ENCODE data around the gene KCNMA1.

KCNMA1 gene

GRCh38 chr10:77474939-77475338 lies 162.7 kb downstream of the KCNMA1 start:
- no peaks in the 10 kb centered on the region for H3K36me3 ChIP-seq (ENCODE audit: control insufficient read depth, insufficient read depth, low read length)
- no peaks in the 10 kb centered on the region for H3K27me3 ChIP-seq (ENCODE audit: control insufficient read depth, insufficient read depth, low read length)
- H3K9me3 ChIP-seq (ENCODE audit: control insufficient read depth, insufficient read depth, low read length), result no peaks in the 10 kb centered on the region
- no peak overlapping the region for H3K27ac ChIP-seq (ENCODE audit: low read length)
- DNase-seq (ENCODE audit: low read depth, low spot score), result no peak
- H3K4me1 ChIP-seq (ENCODE audit: control insufficient read depth, insufficient read depth, low read length), result no peaks in the 10 kb centered on the region
- no peak overlapping the region for H3K4me3 ChIP-seq (ENCODE audit: low read length)
- WGBS (ENCODE audit: insufficient coverage, insufficient read length), result no CpG with 5 or more reads among the region's 5 CpGs

DNA sequence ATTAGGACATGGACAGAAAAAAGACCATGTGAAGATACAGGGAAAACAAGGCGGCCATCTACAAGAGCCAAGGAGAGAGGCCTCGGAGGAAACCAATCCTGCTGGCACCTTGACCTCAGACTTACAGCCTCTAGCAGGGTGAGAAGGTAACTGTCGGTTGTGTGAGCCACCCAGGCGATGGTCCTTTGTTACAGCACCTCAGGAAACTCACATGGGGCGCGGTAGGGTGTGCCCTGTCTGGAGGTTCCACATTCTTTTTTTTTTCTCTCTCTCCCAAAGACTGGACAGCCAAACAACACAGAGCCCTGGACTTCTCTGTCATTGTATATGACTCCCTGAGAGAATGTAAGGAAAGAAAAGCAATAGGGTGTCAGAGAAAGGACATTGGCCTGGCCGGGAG lies 163.2 kb downstream of the KCNMA1 start:
- H3K27ac ChIP-seq (ENCODE audit: low read length), result no peak overlapping the region
- no peaks in the 10 kb centered on the region for H3K27me3 ChIP-seq (ENCODE audit: control insufficient read depth, insufficient read depth, low read length)
- H3K36me3 ChIP-seq (ENCODE audit: control insufficient read depth, insufficient read depth, low read length), result no peaks in the 10 kb centered on the region
- H3K4me3 ChIP-seq (ENCODE audit: low read length), result no peak overlapping the region
- no peak for DNase-seq (ENCODE audit: low read depth, low spot score)
- H3K4me1 ChIP-seq (ENCODE audit: control insufficient read depth, insufficient read depth, low read length), result no peaks in the 10 kb centered on the region
- WGBS (ENCODE audit: insufficient coverage, insufficient read length), result no CpG with 5 or more reads among the region's 7 CpGs
- H3K9me3 ChIP-seq (ENCODE audit: control insufficient read depth, insufficient read depth, low read length), result no peaks in the 10 kb centered on the region

DNA sequence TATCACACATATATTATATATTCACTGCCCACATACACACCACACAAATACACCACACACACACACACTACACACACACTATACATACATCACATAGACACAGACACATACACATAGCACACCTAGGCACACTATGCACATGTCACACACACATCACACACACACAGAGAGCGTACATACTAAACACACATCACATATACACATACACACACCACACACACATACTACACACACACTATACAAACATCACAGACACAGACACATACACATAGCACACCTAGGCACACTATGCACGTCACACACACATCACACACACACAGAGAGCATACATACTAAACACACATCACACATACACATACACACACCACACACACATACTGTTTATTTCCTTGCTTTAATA lies 165.5 kb downstream of the KCNMA1 start:
- Histone ChIP-seq H3K36me3 (ENCODE audit: control insufficient read depth, insufficient read depth, low read length) (no peaks in the 10 kb centered on the region), H3K9me3 (ENCODE audit: control insufficient read depth, insufficient read depth, low read length) (no peaks in the 10 kb centered on the region), H3K27me3 (ENCODE audit: control insufficient read depth, insufficient read depth, low read length) (no peaks in the 10 kb centered on the region), H3K4me3 (ENCODE audit: low read length) (no peak overlapping the region), H3K4me1 (ENCODE audit: control insufficient read depth, insufficient read depth, low read length) (no peaks in the 10 kb centered on the region), H3K27ac (ENCODE audit: low read length) (no peak overlapping the region)
- DNase-seq (ENCODE audit: low read depth, low spot score), result no peak
- 100% methylated on average over 1 of the region's 2 CpGs for WGBS (ENCODE audit: insufficient coverage, insufficient read length)

GRCh38 chr10:77471069-77471536 lies 166.5 kb downstream of the KCNMA1 start:
- Histone ChIP-seq H3K4me3 (ENCODE audit: low read length) (no peak overlapping the region), H3K36me3 (ENCODE audit: control insufficient read depth, insufficient read depth, low read length) (no peaks in the 10 kb centered on the region), H3K4me1 (ENCODE audit: control insufficient read depth, insufficient read depth, low read length) (no peaks in the 10 kb centered on the region), H3K9me3 (ENCODE audit: control insufficient read depth, insufficient read depth, low read length) (no peaks in the 10 kb centered on the region), H3K27me3 (ENCODE audit: control insufficient read depth, insufficient read depth, low read length) (no peaks in the 10 kb centered on the region), H3K27ac (ENCODE audit: low read length) (no peak overlapping the region)
- WGBS (ENCODE audit: insufficient coverage, insufficient read length), result 100% methylated on average over 2 of the region's 2 CpGs
- no peak for DNase-seq (ENCODE audit: low read depth, low spot score)

DNA sequence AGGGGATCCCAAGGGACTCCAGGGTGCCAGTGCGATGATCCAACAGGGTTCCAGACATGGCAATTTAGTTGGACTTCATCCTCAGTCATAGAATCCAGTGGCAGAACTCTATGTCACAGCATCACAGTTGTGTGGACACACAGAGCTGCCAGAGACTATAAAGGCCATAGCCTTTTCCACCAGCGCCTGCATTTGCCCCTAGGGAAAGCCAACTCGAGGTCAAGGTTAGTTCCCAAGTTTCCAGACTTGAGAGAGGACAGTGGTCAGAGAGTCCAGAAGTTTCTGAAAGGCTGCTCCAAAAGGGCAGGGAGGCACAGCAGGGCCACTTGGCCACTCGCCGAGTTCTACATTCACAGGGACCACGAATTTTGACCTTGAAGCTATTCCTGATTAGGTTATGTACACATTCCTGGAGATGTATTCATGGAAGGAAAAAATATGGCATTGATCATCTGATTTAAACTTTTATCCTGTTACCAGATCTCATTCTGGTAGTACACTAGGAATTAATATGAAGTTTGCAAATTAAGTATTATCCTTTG lies 170.1 kb downstream of the KCNMA1 start:
- Histone ChIP-seq H3K27ac (ENCODE audit: low read length) (no peak overlapping the region), H3K27me3 (ENCODE audit: control insufficient read depth, insufficient read depth, low read length) (no peaks in the 10 kb centered on the region), H3K4me1 (ENCODE audit: control insufficient read depth, insufficient read depth, low read length) (no peaks in the 10 kb centered on the region), H3K4me3 (ENCODE audit: low read length) (no peak overlapping the region), H3K36me3 (ENCODE audit: control insufficient read depth, insufficient read depth, low read length) (no peaks in the 10 kb centered on the region), H3K9me3 (ENCODE audit: control insufficient read depth, insufficient read depth, low read length) (no peaks in the 10 kb centered on the region)
- no peak for DNase-seq (ENCODE audit: low read depth, low spot score)
- no CpG with 5 or more reads among the region's 6 CpGs for WGBS (ENCODE audit: insufficient coverage, insufficient read length)

GRCh38 chr10:77463967-77464745 lies 173.5 kb downstream of the KCNMA1 start:
- Histone ChIP-seq H3K4me3 (ENCODE audit: low read length) (no peak overlapping the region), H3K9me3 (ENCODE audit: control insufficient read depth, insufficient read depth, low read length) (no peaks in the 10 kb centered on the region), H3K4me1 (ENCODE audit: control insufficient read depth, insufficient read depth, low read length) (no peaks in the 10 kb centered on the region), H3K27ac (ENCODE audit: low read length) (no peak overlapping the region), H3K27me3 (ENCODE audit: control insufficient read depth, insufficient read depth, low read length) (no peaks in the 10 kb centered on the region), H3K36me3 (ENCODE audit: control insufficient read depth, insufficient read depth, low read length) (no peaks in the 10 kb centered on the region)
- no CpG with 5 or more reads among the region's 9 CpGs for WGBS (ENCODE audit: insufficient coverage, insufficient read length)
- DNase-seq (ENCODE audit: low read depth, low spot score), result no peak

GRCh38 chr10:77463499-77463898 lies 174.1 kb downstream of the KCNMA1 start:
- Histone ChIP-seq H3K36me3 (ENCODE audit: control insufficient read depth, insufficient read depth, low read length) (no peaks in the 10 kb centered on the region), H3K27ac (ENCODE audit: low read length) (no peak overlapping the region), H3K27me3 (ENCODE audit: control insufficient read depth, insufficient read depth, low read length) (no peaks in the 10 kb centered on the region), H3K4me3 (ENCODE audit: low read length) (no peak overlapping the region), H3K4me1 (ENCODE audit: control insufficient read depth, insufficient read depth, low read length) (no peaks in the 10 kb centered on the region), H3K9me3 (ENCODE audit: control insufficient read depth, insufficient read depth, low read length) (no peaks in the 10 kb centered on the region)
- DNase-seq (ENCODE audit: low read depth, low spot score), result no peak
- WGBS (ENCODE audit: insufficient coverage, insufficient read length), result no CpG with 5 or more reads among the region's 4 CpGs

DNA sequence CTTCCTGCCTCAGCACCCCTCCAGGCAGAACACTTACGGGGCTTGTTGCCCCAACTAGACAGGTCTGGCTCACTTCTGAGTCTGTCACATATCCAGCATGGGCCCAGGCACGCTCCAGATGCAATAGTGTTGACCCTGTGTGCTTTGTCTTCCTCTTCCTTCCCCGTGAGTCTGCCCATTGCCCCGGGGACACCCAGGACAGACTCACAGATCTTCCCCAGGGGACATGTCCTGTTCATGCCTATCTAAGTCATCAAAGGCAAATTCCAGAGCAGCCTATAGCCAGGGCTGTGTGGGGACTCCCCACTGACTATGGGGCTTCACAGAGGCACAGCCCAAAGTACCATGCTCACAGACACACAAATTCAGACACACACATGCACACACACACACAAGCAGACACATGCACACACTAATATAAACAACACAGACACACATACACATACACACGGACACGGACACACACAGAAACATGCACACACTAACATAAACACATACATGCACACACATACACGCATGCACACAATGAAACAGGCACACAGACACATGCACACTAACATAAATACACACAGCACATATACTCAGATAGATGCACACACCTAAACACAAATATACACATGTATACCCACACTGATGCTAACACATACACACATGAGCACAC lies 175.8 kb downstream of the KCNMA1 start:
- H3K36me3 ChIP-seq (ENCODE audit: control insufficient read depth, insufficient read depth, low read length), result no peaks in the 10 kb centered on the region
- no CpG with 5 or more reads among the region's 7 CpGs for WGBS (ENCODE audit: insufficient coverage, insufficient read length)

DNA sequence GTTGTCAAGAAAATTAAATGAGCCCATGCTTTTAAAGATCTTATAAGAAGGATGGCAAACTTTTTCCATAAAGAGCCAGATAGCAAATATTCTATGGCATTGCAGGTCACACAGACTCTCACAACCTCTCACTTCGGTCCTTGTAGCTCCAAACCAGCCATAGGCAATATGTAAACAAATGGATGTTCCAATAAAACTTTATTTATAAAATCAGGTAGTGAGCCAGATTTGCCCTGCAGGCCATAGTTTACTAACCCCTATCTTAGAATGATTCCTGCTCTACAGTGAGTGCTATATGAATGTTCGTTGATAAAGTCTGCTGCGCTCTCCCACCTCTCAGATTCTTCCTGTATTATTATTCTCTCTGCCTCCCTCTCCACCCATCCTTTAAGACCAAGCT lies 177.7 kb downstream of the KCNMA1 start:
- Histone ChIP-seq H3K4me1 (ENCODE audit: control insufficient read depth, insufficient read depth, low read length) (no peaks in the 10 kb centered on the region), H3K27ac (ENCODE audit: low read length) (no peak overlapping the region), H3K27me3 (ENCODE audit: control insufficient read depth, insufficient read depth, low read length) (no peaks in the 10 kb centered on the region), H3K36me3 (ENCODE audit: control insufficient read depth, insufficient read depth, low read length) (no peaks in the 10 kb centered on the region), H3K4me3 (ENCODE audit: low read length) (no peak overlapping the region), H3K9me3 (ENCODE audit: control insufficient read depth, insufficient read depth, low read length) (no peaks in the 10 kb centered on the region)
- no CpG with 5 or more reads among the region's 3 CpGs for WGBS (ENCODE audit: insufficient coverage, insufficient read length)
- no peak for DNase-seq (ENCODE audit: low read depth, low spot score)

More for the DNA sequence above, 175.8 kb downstream of the KCNMA1 start:
- Histone ChIP-seq H3K27ac (ENCODE audit: low read length) (no peak overlapping the region), H3K4me3 (ENCODE audit: low read length) (no peak overlapping the region), H3K4me1 (ENCODE audit: control insufficient read depth, insufficient read depth, low read length) (no peaks in the 10 kb centered on the region), H3K9me3 (ENCODE audit: control insufficient read depth, insufficient read depth, low read length) (no peaks in the 10 kb centered on the region), H3K27me3 (ENCODE audit: control insufficient read depth, insufficient read depth, low read length) (no peaks in the 10 kb centered on the region)
- no peak for DNase-seq (ENCODE audit: low read depth, low spot score)

- H3K27ac ChIP-seq (ENCODE audit: low read length), result no peak overlapping the region
- H3K27me3 ChIP-seq (ENCODE audit: control insufficient read depth, insufficient read depth, low read length), result no peaks in the 10 kb centered on the region
- H3K9me3 ChIP-seq (ENCODE audit: control insufficient read depth, insufficient read depth, low read length), result no peaks in the 10 kb centered on the region
- no CpG with 5 or more reads among the region's 3 CpGs for WGBS (ENCODE audit: insufficient coverage, insufficient read length)
- H3K4me1 ChIP-seq (ENCODE audit: control insufficient read depth, insufficient read depth, low read length), result no peaks in the 10 kb centered on the region
- H3K4me3 ChIP-seq (ENCODE audit: low read length), result no peak overlapping the region
- DNase-seq (ENCODE audit: low read depth, low spot score), result no peak
- H3K36me3 ChIP-seq (ENCODE audit: control insufficient read depth, insufficient read depth, low read length), result no peaks in the 10 kb centered on the region
Measured at GRCh38 chr10:77458986-77459590, 178.5 kb downstream of the KCNMA1 start.

Data from iPS DF 6.9 (cell line).